Prostate gland (tissue), 2 donors: ENCODE results near the gene ANXA1.

Experiments
- CTCF ChIP-seq, 4 experiments: fragments of 200-600 bp in 2 of 4; fragments of 450-650 bp in 2 of 4; sonication (generic) in 2 of 4; IDR thresholded peaks; 1 replicate in 3 of 4; 2 replicates in 1 of 4; pipeline ENCODE4 v1.5.1; 2016 to 2019; ENCODE audit warnings: antibody characterized with exemption in 4 of 4, mild to moderate bottlenecking in 2 of 4, moderate library complexity in 2 of 4
- POLR2AphosphoS5 ChIP-seq: sonication (generic); formaldehyde crosslinking; IDR thresholded peaks from one replicate; pipeline ENCODE4 v1.6.1; 2017; ENCODE audit warnings: antibody characterized with exemption

- no peak for TF ChIP-seq POLR2AphosphoS5
- no peak for TF ChIP-seq CTCF (IDR thresholded peaks at IDR 0.05)
Observed at GRCh38 chr9:73206851-73207250, 55.2 kb downstream of the ANXA1 start.
